Caco-2 (cell line): ENCODE results near the gene DCXR. TPM values are rescaled to one million over a fixed set of nuclear protein-coding genes. Genes with fewer than 3 reads are reported as not detected.

Source experiments
- BruUV-seq: library from RNA; stranded (reverse); fragments of 400-500 nt; replicated peaks from 2 replicates; lab custom pipeline; 2021; lab: Mats Ljungman, UMichigan
- CTCF ChIA-PET: fragments of 300-600 bp; sonication (Branson Sonifier 250); formaldehyde crosslinking; loops from one replicate; lab custom pipeline; 2022; ENCODE audit warnings: antibody characterized with exemption; lab: Charles Lee
- POLR2A ChIA-PET: fragments of 300-600 bp; sonication (Branson Sonifier 250); formaldehyde crosslinking; loops from one replicate; lab custom pipeline; 2022; ENCODE audit warnings: antibody characterized with exemption; lab: Charles Lee
- DNase-seq, 2 experiments: peaks; one replicate each; pipeline versions ENCODE4 v3.0.0 to v3.0.0-alpha.2; 2020 to 2022
- H3K27me3 ChIP-seq: replicated peaks from 2 replicates; pipeline ENCODE4 v1.6.0; 2011; ENCODE audit warnings: low read length; ENCODE audit not compliant: control insufficient read depth, insufficient read depth
- H3K36me3 ChIP-seq: 2 replicates; pipeline ENCODE4 v1.5.1; 2011; ENCODE audit warnings: low read length; ENCODE audit not compliant: control insufficient read depth, insufficient read depth
- H3K4me1 ChIP-seq: fragments of 250-450 bp; sonication (Bioruptor Pico); 2 replicates; pipeline ENCODE4 v1.5.1; 2020; ENCODE audit warnings: mild to moderate bottlenecking
- H3K4me3 ChIP-seq: 2 replicates; pipeline ENCODE4 v1.5.1; 2011; ENCODE audit warnings: low read depth, mild to moderate bottlenecking, control low read depth, low read length
- H3K9me3 ChIP-seq: fragments of 250-450 bp; sonication (Bioruptor Pico); 2 replicates; pipeline ENCODE4 v1.5.1; 2020; ENCODE audit warnings: mild to moderate bottlenecking, moderate library complexity
- H3K27ac Mint-ChIP-seq: one replicate; pipeline ENCODE4 v1.8.0; 2022; ENCODE audit warnings: mixed read lengths; ENCODE audit not compliant: unreplicated experiment
- H3K27me3 Mint-ChIP-seq: one replicate; pipeline ENCODE4 v1.8.0; 2022; ENCODE audit warnings: mixed read lengths; ENCODE audit not compliant: insufficient read depth, unreplicated experiment
- H3K36me3 Mint-ChIP-seq: one replicate; pipeline ENCODE4 v1.8.0; 2022; ENCODE audit warnings: mild to moderate bottlenecking, mixed read lengths; ENCODE audit not compliant: insufficient read depth, unreplicated experiment
- H3K4me1 Mint-ChIP-seq: one replicate; pipeline ENCODE4 v1.8.0; 2022; ENCODE audit warnings: low read depth, mixed read lengths; ENCODE audit not compliant: unreplicated experiment
- H3K4me3 Mint-ChIP-seq: one replicate; pipeline ENCODE4 v1.8.0; 2022; ENCODE audit warnings: mild to moderate bottlenecking, moderate library complexity, mixed read lengths; ENCODE audit not compliant: unreplicated experiment
- H3K9me3 Mint-ChIP-seq: one replicate; pipeline ENCODE4 v1.8.0; 2022; ENCODE audit warnings: mixed read lengths; ENCODE audit not compliant: unreplicated experiment
- intact Hi-C: fragments of 100-400 bp; cut with micrococcal nuclease; formaldehyde crosslinking; loops from one replicate; pipeline ENCODE4 v1.10.0; 2022; ENCODE audit not compliant: unreplicated experiment
- total RNA-seq: library from RNA; stranded (reverse); gene quantifications from 2 replicates; pipeline ENCODE4 v1.2.3, GENCODE V29; 2022
- TF ChIP-seq, protein P1 (sequence below), 2 experiments: fragments of 200-600 bp in 1 of 2; IDR thresholded peaks; 1 replicate in 1 of 2; 2 replicates in 1 of 2; pipeline versions ENCODE4 v1.5.1 to v1.8.0; 2011 to 2022; ENCODE audit warnings: antibody characterized with exemption in 1 of 2, control low read depth in 1 of 2, inconsistent platforms in 1 of 2, low read depth in 1 of 2, low read length in 1 of 2, mild to moderate bottlenecking in 1 of 2, moderate library complexity in 1 of 2; ENCODE audit not compliant: insufficient read depth in 1 of 2, severe bottlenecking in 1 of 2, unreplicated experiment in 1 of 2

The DCXR gene
- total RNA-seq, 1 experiment from 2014 or later, result 197 TPM

GRCh38 chr17:82008258-82008940 lies 29.1 kb downstream of the DCXR start:
- ChIA-PET POLR2A (no interaction called here), CTCF (no interaction called here)
- H3K4me1 ChIP-seq, result peaks cover 10% of the 10 kb centered on the region
- H3K4me3 Mint-ChIP-seq, result no peak overlapping the region
- H3K36me3 ChIP-seq, result no peaks in the 10 kb centered on the region
- no peak overlapping the region for H3K27ac Mint-ChIP-seq
- H3K27me3 ChIP-seq, result no peaks in the 10 kb centered on the region
- no peak for DNase-seq
- H3K4me1 Mint-ChIP-seq, result no peaks in the 10 kb centered on the region
- H3K36me3 Mint-ChIP-seq, result peaks cover 17% of the 10 kb centered on the region
- no peaks in the 10 kb centered on the region for H3K27me3 Mint-ChIP-seq
- intact Hi-C loops, result no loop called here
- no peak overlapping the region for H3K4me3 ChIP-seq
- TF ChIP-seq, protein P1, sequence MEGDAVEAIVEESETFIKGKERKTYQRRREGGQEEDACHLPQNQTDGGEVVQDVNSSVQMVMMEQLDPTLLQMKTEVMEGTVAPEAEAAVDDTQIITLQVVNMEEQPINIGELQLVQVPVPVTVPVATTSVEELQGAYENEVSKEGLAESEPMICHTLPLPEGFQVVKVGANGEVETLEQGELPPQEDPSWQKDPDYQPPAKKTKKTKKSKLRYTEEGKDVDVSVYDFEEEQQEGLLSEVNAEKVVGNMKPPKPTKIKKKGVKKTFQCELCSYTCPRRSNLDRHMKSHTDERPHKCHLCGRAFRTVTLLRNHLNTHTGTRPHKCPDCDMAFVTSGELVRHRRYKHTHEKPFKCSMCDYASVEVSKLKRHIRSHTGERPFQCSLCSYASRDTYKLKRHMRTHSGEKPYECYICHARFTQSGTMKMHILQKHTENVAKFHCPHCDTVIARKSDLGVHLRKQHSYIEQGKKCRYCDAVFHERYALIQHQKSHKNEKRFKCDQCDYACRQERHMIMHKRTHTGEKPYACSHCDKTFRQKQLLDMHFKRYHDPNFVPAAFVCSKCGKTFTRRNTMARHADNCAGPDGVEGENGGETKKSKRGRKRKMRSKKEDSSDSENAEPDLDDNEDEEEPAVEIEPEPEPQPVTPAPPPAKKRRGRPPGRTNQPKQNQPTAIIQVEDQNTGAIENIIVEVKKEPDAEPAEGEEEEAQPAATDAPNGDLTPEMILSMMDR (IDR thresholded peaks at IDR 0.05; ENCODE audit: insufficient read depth in 1 of 2, low read depth in 1 of 2, low read length in 1 of 2, severe bottlenecking in 1 of 2, unreplicated experiment in 1 of 2), result no peak
- no peaks in the 10 kb centered on the region for H3K9me3 Mint-ChIP-seq
- H3K9me3 ChIP-seq, result no peaks in the 10 kb centered on the region
- BruUV-seq, result no TSS peak

DNA sequence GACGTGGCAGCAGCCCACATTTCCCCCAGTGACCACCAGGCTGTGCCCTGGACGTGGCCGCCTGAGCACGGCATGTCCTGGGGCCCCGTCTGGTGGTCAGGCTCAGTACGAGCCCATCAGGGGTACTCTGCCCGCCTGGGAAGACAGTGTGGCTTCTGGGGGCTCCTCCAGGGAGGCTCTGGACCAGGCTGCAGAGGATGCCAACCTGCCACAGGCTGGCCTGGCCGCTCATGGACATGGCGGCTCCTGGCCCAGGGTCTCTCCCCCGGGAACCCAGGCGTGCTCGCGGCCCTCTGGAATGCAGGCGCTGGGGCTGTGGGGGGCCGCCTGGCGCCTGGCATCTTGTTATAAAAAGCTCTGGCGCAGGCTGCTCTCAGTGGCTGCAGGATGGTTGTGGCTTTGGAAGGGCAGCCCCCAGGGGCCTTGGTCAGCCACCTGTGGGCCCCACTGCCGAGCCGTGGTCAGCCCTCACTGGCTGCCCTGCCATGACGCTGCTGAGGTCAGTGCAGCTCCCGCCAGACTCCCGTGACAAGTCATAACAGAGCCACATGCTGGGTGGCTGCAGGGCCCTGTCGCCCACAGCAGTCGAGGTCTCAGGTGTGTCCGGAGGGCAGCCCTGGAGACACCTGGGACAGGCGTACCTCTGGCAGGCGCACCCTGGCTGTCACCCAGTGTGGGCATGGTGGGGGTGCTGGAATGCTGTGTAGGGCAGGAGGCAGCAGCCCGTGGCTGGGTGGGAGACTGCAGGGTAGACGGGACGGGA lies 29.8 kb downstream of the DCXR start:
- intact Hi-C loops, result no loop called here
- no peak overlapping the region for H3K4me3 Mint-ChIP-seq
- no TSS peak for BruUV-seq
- Histone ChIP-seq H3K9me3 (no peaks in the 10 kb centered on the region), H3K4me3 (no peak overlapping the region), H3K27me3 (no peaks in the 10 kb centered on the region), H3K36me3 (no peaks in the 10 kb centered on the region; the same call in 1 of the 2 replicates), H3K4me1 (peaks cover 14% of the 10 kb centered on the region)
- H3K27ac Mint-ChIP-seq, result no peak overlapping the region
- ChIA-PET POLR2A (no interaction called here), CTCF (no interaction called here)
- H3K4me1 Mint-ChIP-seq, result no peaks in the 10 kb centered on the region
- peaks cover 17% of the 10 kb centered on the region for H3K36me3 Mint-ChIP-seq
- no peak for DNase-seq
- TF ChIP-seq, protein P1 (IDR thresholded peaks at IDR 0.05; ENCODE audit: insufficient read depth in 1 of 2, low read depth in 1 of 2, low read length in 1 of 2, severe bottlenecking in 1 of 2, unreplicated experiment in 1 of 2), result no peak
- no peaks in the 10 kb centered on the region for H3K9me3 Mint-ChIP-seq
- no peaks in the 10 kb centered on the region for H3K27me3 Mint-ChIP-seq

GRCh38 chr17:82007228-82007494 lies 30.3 kb downstream of the DCXR start:
- no peaks in the 10 kb centered on the region for H3K27me3 ChIP-seq
- no peaks in the 10 kb centered on the region for H3K4me1 Mint-ChIP-seq
- H3K27me3 Mint-ChIP-seq, result no peaks in the 10 kb centered on the region
- intact Hi-C loops, result no loop called here
- no TSS peak for BruUV-seq
- ChIA-PET CTCF (no interaction called here), POLR2A (no interaction called here)
- H3K4me1 ChIP-seq, result peaks cover 19% of the 10 kb centered on the region
- TF ChIP-seq, protein P1 (IDR thresholded peaks at IDR 0.05; ENCODE audit: insufficient read depth in 1 of 2, low read depth in 1 of 2, low read length in 1 of 2, severe bottlenecking in 1 of 2, unreplicated experiment in 1 of 2), result no peak
- H3K9me3 ChIP-seq, result no peaks in the 10 kb centered on the region
- no peak for DNase-seq
- H3K27ac Mint-ChIP-seq, result no peak overlapping the region
- H3K36me3 ChIP-seq, result no peaks in the 10 kb centered on the region; the same call in 1 of the 2 replicates
- H3K4me3 ChIP-seq, result no peak overlapping the region
- H3K36me3 Mint-ChIP-seq, result peaks cover 17% of the 10 kb centered on the region
- no peaks in the 10 kb centered on the region for H3K9me3 Mint-ChIP-seq
- no peak overlapping the region for H3K4me3 Mint-ChIP-seq
